HG03095 (cell line): ENCODE data around the gene EIF2B5.

ENCODE experiments used
- ATAC-seq: cut with Tn5 transposase; IDR thresholded peaks from one replicate; pipeline ENCODE4 v1.9.1; 2021; ENCODE audit warnings: moderate library complexity; ENCODE audit not compliant: unreplicated experiment

EIF2B5 gene

GRCh38 chr3:184172681-184173373 lies 37.7 kb downstream of the EIF2B5 start:
- no peak for ATAC-seq

- ATAC-seq: no peak
Measured at GRCh38 chr3:184173374-184173722, 38.2 kb downstream of the EIF2B5 start.

GRCh38 chr3:184174284-184174645 lies 39.1 kb downstream of the EIF2B5 start:
- ATAC-seq: peak; percentile 0

- ATAC-seq: peak; percentile 95
Measured at GRCh38 chr3:184174646-184175492, 39.7 kb downstream of the EIF2B5 start, which contains the start of gene AP2M1. TSS of gene AP2M1 (plus strand) at chr3:184174855. CDS start at chr3:184176994, 2,139 bp downstream.

- no peak for ATAC-seq
Measured at GRCh38 chr3:184175506-184175905, 40.3 kb downstream of the EIF2B5 start.

- ATAC-seq: no peak
Measured at GRCh38 chr3:184175981-184176376, 40.8 kb downstream of the EIF2B5 start.

- no peak for ATAC-seq
Measured at GRCh38 chr3:184176377-184177330, 41.5 kb downstream of the EIF2B5 start.

GRCh38 chr3:184177331-184177731 lies 42.2 kb downstream of the EIF2B5 start:
- ATAC-seq: no peak

GRCh38 chr3:184177767-184178306 lies 42.7 kb downstream of the EIF2B5 start:
- no peak for ATAC-seq

GRCh38 chr3:184178521-184179138 lies 43.5 kb downstream of the EIF2B5 start:
- no peak for ATAC-seq

- no peak for ATAC-seq
Measured at GRCh38 chr3:184180165-184180564, 45.0 kb downstream of the EIF2B5 start.

- ATAC-seq: no peak
Measured at GRCh38 chr3:184181596-184181995, 46.4 kb downstream of the EIF2B5 start.

- ATAC-seq: no peak
Measured at GRCh38 chr3:184183679-184184078, 48.5 kb downstream of the EIF2B5 start.

GRCh38 chr3:184184546-184185230 lies 49.5 kb downstream of the EIF2B5 start:
- ATAC-seq: no peak

GRCh38 chr3:184185461-184186183 lies 50.5 kb downstream of the EIF2B5 start:
- peak; percentile 86 for ATAC-seq

- peak; percentile 7 for ATAC-seq
Measured at GRCh38 chr3:184186184-184186901, 51.2 kb downstream of the EIF2B5 start, which contains the start of gene ABCF3. TSS of gene ABCF3 (plus strand) at chr3:184186199. CDS start at chr3:184186208, 9 bp downstream.

GRCh38 chr3:184186902-184187207 lies 51.7 kb downstream of the EIF2B5 start:
- no peak for ATAC-seq

GRCh38 chr3:184188080-184188479 lies 52.9 kb downstream of the EIF2B5 start:
- ATAC-seq: no peak

- ATAC-seq: no peak
Measured at GRCh38 chr3:184189421-184189820, 54.3 kb downstream of the EIF2B5 start.
